ENCODE results near the gene ARRB2.
A peak's percentile ranks its signal among the peaks of the same experiment; 100 is the strongest.

Gene ARRB2

DNA sequence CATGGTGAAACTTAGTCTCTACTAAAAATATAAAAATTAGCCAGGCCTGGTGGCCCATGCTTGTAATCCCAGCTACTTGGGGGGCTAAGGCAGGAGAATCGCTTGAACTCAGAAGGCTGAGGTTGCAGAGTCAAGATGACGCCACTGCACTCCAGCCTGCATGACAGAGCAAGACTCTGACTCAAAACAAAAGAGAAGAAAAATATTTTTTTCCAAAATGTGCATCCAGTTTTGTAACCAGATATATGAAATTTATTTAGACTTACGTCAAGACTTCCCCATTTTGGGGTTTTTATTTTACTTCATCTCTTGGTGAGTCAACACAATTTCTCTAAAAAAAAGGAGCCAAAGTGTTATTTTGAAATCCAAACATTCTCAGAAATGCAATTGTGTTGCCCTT, 55.8 kb downstream of the ARRB2 start:
- WGBS (ENCODE audit: extremely low coverage, insufficient coverage, insufficient read length), result no CpG with 5 or more reads among the region's 3 CpGs
- H3K79me2 ChIP-seq (ENCODE audit: control insufficient read depth, insufficient read depth, low read length, poor library complexity), result no peaks in the 10 kb centered on the region
- no peak overlapping the region for H2AK5ac ChIP-seq (ENCODE audit: low read length)
- H3K4me3 ChIP-seq (ENCODE audit: low read depth, low read length), result no peak overlapping the region
- peak in 1 of 2 donors; percentile 50 for DNase-seq
- no peaks in the 10 kb centered on the region for H3K27me3 ChIP-seq (ENCODE audit: insufficient read depth, low read length)
- no peak overlapping the region for H3K27ac ChIP-seq (ENCODE audit: low read depth, low read length)
- H3K9me3 ChIP-seq (ENCODE audit: insufficient read depth, low read depth, low read length), result no peaks in the 10 kb centered on the region
- no peaks in the 10 kb centered on the region for H3K4me1 ChIP-seq (ENCODE audit: control insufficient read depth in 1 of 2, insufficient read depth in 2 of 2, low read length in 2 of 2)
- no peaks in the 10 kb centered on the region for H3K79me1 ChIP-seq (ENCODE audit: low read length)
- H3K36me3 ChIP-seq (ENCODE audit: control insufficient read depth in 1 of 2, insufficient read depth in 2 of 2, low read length in 2 of 2), result no peaks in the 10 kb centered on the region
- no peak overlapping the region for H2BK5ac ChIP-seq (ENCODE audit: low read depth, low read length, poor library complexity)
- H2BK12ac ChIP-seq (ENCODE audit: low read length), result no peak overlapping the region
- no peak overlapping the region for H3K9ac ChIP-seq (ENCODE audit: low read length)
- H4K91ac ChIP-seq (ENCODE audit: low read depth, low read length), result no peak overlapping the region
- H4K12ac ChIP-seq (ENCODE audit: low read depth, low read length), result no peak overlapping the region
- no peak overlapping the region for H3K4ac ChIP-seq (ENCODE audit: low read depth, low read length)
- H2BK120ac ChIP-seq (ENCODE audit: insufficient read depth, low read length, poor library complexity), result no peak overlapping the region
- no peak overlapping the region for H3K4me2 ChIP-seq (ENCODE audit: low read length)
- H4K8ac ChIP-seq (ENCODE audit: low read depth, low read length), result no peak overlapping the region
- no peak overlapping the region for H3K14ac ChIP-seq (ENCODE audit: low read length)
- no peak overlapping the region for H3K18ac ChIP-seq (ENCODE audit: low read length)
- no peak overlapping the region for H2AFZ ChIP-seq (ENCODE audit: insufficient read depth, low read length, poor library complexity)
- H3K23ac ChIP-seq (ENCODE audit: low read length), result no peak overlapping the region

DNA sequence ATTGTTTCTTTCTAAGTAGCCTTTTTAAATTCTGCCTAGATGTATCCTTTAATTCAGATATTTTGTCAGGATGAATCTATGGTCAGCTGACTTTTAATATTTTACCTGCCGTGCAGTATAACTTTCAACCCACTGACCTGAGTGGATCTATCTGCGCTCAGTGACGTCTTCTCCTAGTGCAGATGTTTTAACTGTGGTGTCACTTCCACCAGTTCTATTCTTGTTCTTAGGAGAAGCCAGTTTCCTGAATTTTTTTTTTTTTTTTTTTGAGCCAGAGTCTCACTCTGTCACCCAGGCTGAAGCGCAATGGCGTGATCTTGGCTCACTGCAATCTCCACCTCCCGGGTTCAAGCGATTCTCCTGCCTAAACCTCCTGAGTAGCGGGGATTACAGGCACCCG, 56.3 kb downstream of the ARRB2 start:
- H3K4me2 ChIP-seq (ENCODE audit: low read length), result no peak overlapping the region
- H3K27me3 ChIP-seq (ENCODE audit: insufficient read depth, low read length), result no peaks in the 10 kb centered on the region
- H3K4me3 ChIP-seq (ENCODE audit: low read depth, low read length), result no peak overlapping the region
- WGBS (ENCODE audit: extremely low coverage, insufficient coverage, insufficient read length), result no CpG with 5 or more reads among the region's 9 CpGs
- no peak overlapping the region for H2BK120ac ChIP-seq (ENCODE audit: insufficient read depth, low read length, poor library complexity)
- no peak overlapping the region for H3K18ac ChIP-seq (ENCODE audit: low read length)
- no peak overlapping the region for H4K12ac ChIP-seq (ENCODE audit: low read depth, low read length)
- no peak overlapping the region for H4K91ac ChIP-seq (ENCODE audit: low read depth, low read length)
- H3K4me1 ChIP-seq (ENCODE audit: control insufficient read depth in 1 of 2, insufficient read depth in 2 of 2, low read length in 2 of 2), result no peaks in the 10 kb centered on the region
- H3K23ac ChIP-seq (ENCODE audit: low read length), result no peak overlapping the region
- no peak overlapping the region for H2AFZ ChIP-seq (ENCODE audit: insufficient read depth, low read length, poor library complexity)
- H3K79me1 ChIP-seq (ENCODE audit: low read length), result no peaks in the 10 kb centered on the region
- H3K9ac ChIP-seq (ENCODE audit: low read length), result no peak overlapping the region
- H3K14ac ChIP-seq (ENCODE audit: low read length), result no peak overlapping the region
- H3K36me3 ChIP-seq (ENCODE audit: control insufficient read depth in 1 of 2, insufficient read depth in 2 of 2, low read length in 2 of 2), result no peaks in the 10 kb centered on the region
- no peak overlapping the region for H3K27ac ChIP-seq (ENCODE audit: low read depth, low read length)
- H3K4ac ChIP-seq (ENCODE audit: low read depth, low read length), result no peak overlapping the region
- no peak overlapping the region for H4K8ac ChIP-seq (ENCODE audit: low read depth, low read length)
- no peaks in the 10 kb centered on the region for H3K79me2 ChIP-seq (ENCODE audit: control insufficient read depth, insufficient read depth, low read length, poor library complexity)
- no peak overlapping the region for H2BK12ac ChIP-seq (ENCODE audit: low read length)
- H2BK5ac ChIP-seq (ENCODE audit: low read depth, low read length, poor library complexity), result no peak overlapping the region
- H3K9me3 ChIP-seq (ENCODE audit: insufficient read depth, low read depth, low read length), result no peaks in the 10 kb centered on the region
- no peak for DNase-seq
- H2AK5ac ChIP-seq (ENCODE audit: low read length), result no peak overlapping the region

GRCh38 chr17:4768298-4768697, 57.9 kb downstream of the ARRB2 start:
- H4K8ac ChIP-seq (ENCODE audit: low read depth, low read length), result no peak overlapping the region
- H3K4ac ChIP-seq (ENCODE audit: low read depth, low read length), result no peak overlapping the region
- H2AK5ac ChIP-seq (ENCODE audit: low read length), result no peak overlapping the region
- H4K12ac ChIP-seq (ENCODE audit: low read depth, low read length), result no peak overlapping the region
- H3K4me3 ChIP-seq (ENCODE audit: low read depth, low read length), result no peak overlapping the region
- H3K9ac ChIP-seq (ENCODE audit: low read length), result no peak overlapping the region
- H3K18ac ChIP-seq (ENCODE audit: low read length), result no peak overlapping the region
- no peaks in the 10 kb centered on the region for H3K27me3 ChIP-seq (ENCODE audit: insufficient read depth, low read length)
- no peaks in the 10 kb centered on the region for H3K79me2 ChIP-seq (ENCODE audit: control insufficient read depth, insufficient read depth, low read length, poor library complexity)
- H2BK12ac ChIP-seq (ENCODE audit: low read length), result no peak overlapping the region
- no peak overlapping the region for H3K14ac ChIP-seq (ENCODE audit: low read length)
- H3K9me3 ChIP-seq (ENCODE audit: insufficient read depth, low read depth, low read length), result peaks cover 2% of the 10 kb centered on the region
- no CpG with 5 or more reads among the region's 6 CpGs for WGBS (ENCODE audit: extremely low coverage, insufficient coverage, insufficient read length)
- H3K36me3 ChIP-seq (ENCODE audit: control insufficient read depth in 1 of 2, insufficient read depth in 2 of 2, low read length in 2 of 2), result no peaks in the 10 kb centered on the region
- no peak overlapping the region for H3K23ac ChIP-seq (ENCODE audit: low read length)
- no peak overlapping the region for H3K27ac ChIP-seq (ENCODE audit: low read depth, low read length)
- no peak overlapping the region for H4K91ac ChIP-seq (ENCODE audit: low read depth, low read length)
- H2BK5ac ChIP-seq (ENCODE audit: low read depth, low read length, poor library complexity), result no peak overlapping the region
- H3K4me2 ChIP-seq (ENCODE audit: low read length), result no peak overlapping the region
- no peak overlapping the region for H2AFZ ChIP-seq (ENCODE audit: insufficient read depth, low read length, poor library complexity)
- H3K4me1 ChIP-seq (ENCODE audit: control insufficient read depth in 1 of 2, insufficient read depth in 2 of 2, low read length in 2 of 2), result no peaks in the 10 kb centered on the region
- no peaks in the 10 kb centered on the region for H3K79me1 ChIP-seq (ENCODE audit: low read length)
- peak in 1 of 2 donors; percentile 12 for DNase-seq
- H2BK120ac ChIP-seq (ENCODE audit: insufficient read depth, low read length, poor library complexity), result no peak overlapping the region

DNA sequence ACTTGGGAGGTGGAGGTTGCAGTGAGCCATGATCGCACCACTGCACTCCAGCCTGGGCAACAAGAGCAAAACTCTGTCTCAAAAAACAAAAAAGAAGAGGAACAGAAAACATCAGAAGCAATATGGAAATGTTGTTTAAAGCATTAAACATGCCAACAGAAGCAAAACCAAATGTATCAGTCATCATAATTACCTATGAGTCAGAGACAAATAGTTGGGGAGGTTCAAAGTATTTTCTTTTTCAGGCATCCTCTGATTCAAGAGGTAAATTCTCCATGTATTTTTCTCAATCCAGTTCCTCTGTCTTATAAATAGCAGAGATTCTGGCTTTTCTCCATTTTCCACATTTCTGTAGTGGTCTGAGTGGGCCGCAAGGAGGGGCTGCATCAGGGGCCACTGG, 59.2 kb downstream of the ARRB2 start:
- H3K79me2 ChIP-seq (ENCODE audit: control insufficient read depth, insufficient read depth, low read length, poor library complexity), result no peaks in the 10 kb centered on the region
- no peak overlapping the region for H3K23ac ChIP-seq (ENCODE audit: low read length)
- H3K27ac ChIP-seq (ENCODE audit: low read depth, low read length), result no peak overlapping the region
- no peak overlapping the region for H3K4ac ChIP-seq (ENCODE audit: low read depth, low read length)
- no peak overlapping the region for H3K18ac ChIP-seq (ENCODE audit: low read length)
- H4K91ac ChIP-seq (ENCODE audit: low read depth, low read length), result no peak overlapping the region
- no peak overlapping the region for H3K4me3 ChIP-seq (ENCODE audit: low read depth, low read length)
- H2BK120ac ChIP-seq (ENCODE audit: insufficient read depth, low read length, poor library complexity), result no peak overlapping the region
- no peak overlapping the region for H2AK5ac ChIP-seq (ENCODE audit: low read length)
- no peak for DNase-seq
- no peak overlapping the region for H2BK12ac ChIP-seq (ENCODE audit: low read length)
- H2BK5ac ChIP-seq (ENCODE audit: low read depth, low read length, poor library complexity), result no peak overlapping the region
- H3K4me1 ChIP-seq (ENCODE audit: control insufficient read depth in 1 of 2, insufficient read depth in 2 of 2, low read length in 2 of 2), result no peaks in the 10 kb centered on the region
- H3K9ac ChIP-seq (ENCODE audit: low read length), result no peak overlapping the region
- H3K79me1 ChIP-seq (ENCODE audit: low read length), result no peaks in the 10 kb centered on the region
- no peak overlapping the region for H3K4me2 ChIP-seq (ENCODE audit: low read length)
- no peaks in the 10 kb centered on the region for H3K27me3 ChIP-seq (ENCODE audit: insufficient read depth, low read length)
- H3K14ac ChIP-seq (ENCODE audit: low read length), result no peak overlapping the region
- no peaks in the 10 kb centered on the region for H3K36me3 ChIP-seq (ENCODE audit: control insufficient read depth in 1 of 2, insufficient read depth in 2 of 2, low read length in 2 of 2)
- no peak overlapping the region for H4K8ac ChIP-seq (ENCODE audit: low read depth, low read length)
- H4K12ac ChIP-seq (ENCODE audit: low read depth, low read length), result no peak overlapping the region
- H2AFZ ChIP-seq (ENCODE audit: insufficient read depth, low read length, poor library complexity), result no peak overlapping the region
- peaks cover 2% of the 10 kb centered on the region for H3K9me3 ChIP-seq (ENCODE audit: insufficient read depth, low read depth, low read length)
- no CpG with 5 or more reads among the region's 2 CpGs for WGBS (ENCODE audit: extremely low coverage, insufficient coverage, insufficient read length)
